ENCODE measurements around the gene HGFAC. TPM values are rescaled to one million over a fixed set of nuclear protein-coding genes. Genes with fewer than 3 reads are reported as not detected.

Gene HGFAC
- total RNA-seq, 4 donors from 2014 or later = not detected

GRCh38 chr4:3447431-3448395, 5.9 kb downstream of the HGFAC start:
- WGBS = 99% methylated on average over 20 of the region's 53 CpGs
- H3K4me1 ChIP-seq = peaks cover 16% of the 10 kb centered on the region
- TF ChIP-seq CTCF (IDR thresholded peaks at IDR 0.05) (no peak), POLR2AphosphoS5 (IDR thresholded peaks at IDR 0.05) (no peak), POLR2A (IDR thresholded peaks at IDR 0.05) (no peak), EP300 (IDR thresholded peaks at IDR 0.05) (no peak)
- no peaks in the 10 kb centered on the region for H3K9me3 ChIP-seq
- no peak overlapping the region for H3K4me3 ChIP-seq
- peaks cover 7% of the 10 kb centered on the region for H3K27me3 ChIP-seq
- no peaks in the 10 kb centered on the region for H3K36me3 ChIP-seq
- no peak for DNase-seq (ENCODE audit: low spot score in 2 of 2)
- no peak overlapping the region for H3K27ac ChIP-seq

- peaks cover 9% of the 10 kb centered on the region for H3K4me1 ChIP-seq
- WGBS = 80% methylated on average over 1 of the region's 21 CpGs
Measured at GRCh38 chr4:3449047-3449573, 7.3 kb downstream of the HGFAC start.

GRCh38 chr4:3449574-3450534, 8.1 kb downstream of the HGFAC start:
- whole genome bisulfite sequencing = 82% methylated on average over 12 of the region's 35 CpGs
- Histone ChIP-seq H3K9me3 (no peaks in the 10 kb centered on the region), H3K4me3 (no peak overlapping the region), H3K4me1 (peaks cover 9% of the 10 kb centered on the region), H3K36me3 (no peaks in the 10 kb centered on the region), H3K27me3 (peaks cover under 1% of the 10 kb centered on the region), H3K27ac (no peak overlapping the region)
- no peak for DNase-seq (ENCODE audit: low spot score in 2 of 2)
- TF ChIP-seq CTCF (IDR thresholded peaks at IDR 0.05) = no peak
- TF ChIP-seq POLR2A (IDR thresholded peaks at IDR 0.05) = no peak
- no peak for TF ChIP-seq POLR2AphosphoS5 (IDR thresholded peaks at IDR 0.05)
- TF ChIP-seq EP300 (IDR thresholded peaks at IDR 0.05) = no peak

More at GRCh38 chr4:3449047-3449573, 7.3 kb downstream of the HGFAC start:
- Histone ChIP-seq H3K9me3 (no peaks in the 10 kb centered on the region), H3K4me3 (no peak overlapping the region), H3K27ac (no peak overlapping the region), H3K27me3 (peaks cover 7% of the 10 kb centered on the region), H3K36me3 (no peaks in the 10 kb centered on the region)
- no peak for DNase-seq (ENCODE audit: low spot score in 2 of 2)
- no peak for TF ChIP-seq EP300 (IDR thresholded peaks at IDR 0.05)
- no peak for TF ChIP-seq POLR2A (IDR thresholded peaks at IDR 0.05)
- no peak for TF ChIP-seq POLR2AphosphoS5 (IDR thresholded peaks at IDR 0.05)
- TF ChIP-seq CTCF (IDR thresholded peaks at IDR 0.05) = no peak

GRCh38 chr4:3450643-3451042, 8.9 kb downstream of the HGFAC start:
- Histone ChIP-seq H3K27me3 (no peaks in the 10 kb centered on the region), H3K4me1 (peaks cover 9% of the 10 kb centered on the region), H3K36me3 (no peaks in the 10 kb centered on the region), H3K9me3 (no peaks in the 10 kb centered on the region), H3K27ac (no peak overlapping the region), H3K4me3 (no peak overlapping the region)
- DNase-seq (ENCODE audit: low spot score in 2 of 2) = no peak
- TF ChIP-seq EP300 (IDR thresholded peaks at IDR 0.05) (no peak), POLR2A (IDR thresholded peaks at IDR 0.05) (no peak), CTCF (IDR thresholded peaks at IDR 0.05) (no peak), POLR2AphosphoS5 (IDR thresholded peaks at IDR 0.05) (no peak)
- WGBS = 95% methylated on average over 4 of the region's 4 CpGs

All from suprapubic skin (tissue), 4 donors.